GM21737 (cell line): ENCODE data around the gene PIGN.
A peak's percentile ranks its signal among the peaks of the same experiment; 100 is the strongest.
"Not testable (repeated sequence)": the region's sequence is repeated elsewhere in the genome, so short reads cannot be mapped to it uniquely, and the experiment has no call there.

Source experiments
- ATAC-seq: cut with Tn5 transposase; IDR thresholded peaks from one replicate; pipeline ENCODE4 v1.9.1; 2021; ENCODE audit warnings: mild to moderate bottlenecking, moderate library complexity; ENCODE audit not compliant: unreplicated experiment

PIGN gene

DNA sequence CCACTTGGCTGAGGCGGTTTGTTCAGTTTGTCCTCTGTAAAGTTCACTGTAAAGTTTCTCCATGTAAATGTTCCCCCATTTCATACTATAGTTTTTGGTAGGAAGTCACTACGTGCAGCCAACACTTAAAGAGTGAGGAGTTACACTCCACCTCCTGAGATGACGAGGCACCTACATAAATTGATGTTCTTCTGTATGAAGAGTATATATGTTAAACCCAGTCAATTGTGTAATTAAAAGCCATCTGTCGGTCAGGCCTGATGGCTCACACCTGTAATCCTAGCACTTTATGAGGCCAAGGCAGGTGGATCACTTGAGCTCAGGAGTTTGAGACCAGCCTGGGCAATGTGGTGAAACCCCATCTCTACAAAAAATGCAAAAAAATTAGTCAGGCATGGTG is 7.6 kb downstream of the PIGN start:
- ATAC-seq, result no peak

- no peak for ATAC-seq
Measured at GRCh38 chr18:62177271-62177670, 9.6 kb downstream of the PIGN start.

GRCh38 chr18:62175521-62175920 is 11.3 kb downstream of the PIGN start:
- ATAC-seq, result no peak

GRCh38 chr18:62172298-62172697 is 14.6 kb downstream of the PIGN start:
- ATAC-seq, result no peak

- ATAC-seq, result no peak
Measured at GRCh38 chr18:62170857-62171256, 16.0 kb downstream of the PIGN start.

- ATAC-seq, result not testable (repeated sequence)
Measured at GRCh38 chr18:62166524-62166923, 20.3 kb downstream of the PIGN start.

DNA sequence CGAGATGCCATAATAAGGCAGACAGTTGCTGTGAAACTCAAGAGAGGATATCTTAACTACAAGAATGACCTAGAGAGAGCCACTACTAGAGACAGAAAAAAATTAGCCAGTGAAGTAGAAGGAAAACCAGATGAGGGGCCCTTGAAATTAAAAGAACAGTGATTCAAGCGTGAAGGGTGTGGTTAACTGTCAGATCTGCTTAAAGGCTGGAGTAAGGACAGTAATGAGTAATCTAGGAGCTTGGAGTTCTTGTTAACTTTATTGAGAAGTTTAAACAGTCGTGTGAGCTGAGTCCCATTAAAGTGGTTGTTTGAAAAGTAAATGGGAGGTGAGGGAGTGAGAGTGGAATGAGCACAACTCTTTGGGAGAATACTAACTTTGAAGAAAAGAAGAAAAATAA is 21.3 kb downstream of the PIGN start:
- ATAC-seq, result no peak

- ATAC-seq, result no peak
Measured at GRCh38 chr18:62164855-62165487, 21.9 kb downstream of the PIGN start.

- no peak for ATAC-seq
Measured at GRCh38 chr18:62164310-62164709, 22.5 kb downstream of the PIGN start.

DNA sequence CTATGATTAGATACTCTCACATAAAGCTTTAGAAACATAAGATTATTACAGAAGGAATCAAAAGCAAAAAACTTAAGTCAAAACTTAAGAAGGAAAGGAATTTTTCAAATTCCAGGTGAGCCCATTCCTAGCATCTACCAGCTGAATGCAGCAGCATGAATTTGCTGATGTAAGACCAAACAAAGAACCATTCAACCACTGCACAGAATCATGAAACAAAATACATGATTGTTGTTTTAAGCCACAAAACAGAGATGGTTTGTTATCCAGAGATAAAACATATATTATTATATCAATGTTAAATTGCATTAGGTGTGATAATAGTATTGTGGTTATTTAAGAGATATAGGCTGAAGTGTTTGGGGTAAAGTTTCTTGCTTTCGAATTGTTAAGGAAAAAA is 29.0 kb downstream of the PIGN start:
- no peak for ATAC-seq

GRCh38 chr18:62152844-62153243 is 34.0 kb downstream of the PIGN start:
- ATAC-seq, result no peak

GRCh38 chr18:62151068-62151771 is 35.6 kb downstream of the PIGN start:
- no peak for ATAC-seq

DNA sequence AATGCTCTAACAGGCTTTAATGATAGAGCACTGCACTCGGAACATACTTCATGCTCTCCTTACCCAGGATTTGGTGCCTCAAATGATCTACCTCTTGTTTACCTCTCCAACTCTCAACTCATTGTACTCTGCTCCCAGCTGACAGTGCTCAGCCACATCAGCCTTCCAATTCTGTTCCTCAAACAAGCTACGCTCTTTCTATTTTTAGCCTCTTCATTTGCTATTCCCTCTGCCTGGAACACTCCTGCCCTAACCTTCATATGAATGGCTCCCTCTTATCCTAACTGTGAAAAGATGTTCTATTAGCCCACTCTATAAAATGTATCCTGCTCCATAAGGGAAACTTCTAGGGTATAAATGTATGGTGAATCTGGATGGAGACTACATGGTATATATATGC is 42.5 kb downstream of the PIGN start:
- no peak for ATAC-seq

DNA sequence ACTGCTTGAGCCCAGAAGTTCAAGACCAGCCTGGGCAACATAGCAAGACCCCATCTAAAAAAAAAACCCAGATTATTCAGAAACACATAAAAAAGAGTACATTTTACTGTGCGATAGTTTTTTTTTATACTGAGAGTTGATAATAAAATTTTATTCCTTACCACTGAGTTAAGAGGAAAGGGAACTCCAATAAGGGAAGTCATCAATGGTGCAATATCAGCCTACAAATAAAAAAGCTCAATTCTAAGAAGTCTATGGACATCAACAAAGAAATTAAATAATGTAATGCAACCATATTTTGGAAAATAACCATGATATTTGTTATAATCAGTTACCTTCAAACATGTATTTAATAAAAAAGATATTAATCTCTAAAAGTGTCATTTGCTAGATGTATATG is 46.6 kb downstream of the PIGN start:
- no peak for ATAC-seq

GRCh38 chr18:62138461-62139235 is 48.2 kb downstream of the PIGN start:
- no peak for ATAC-seq

DNA sequence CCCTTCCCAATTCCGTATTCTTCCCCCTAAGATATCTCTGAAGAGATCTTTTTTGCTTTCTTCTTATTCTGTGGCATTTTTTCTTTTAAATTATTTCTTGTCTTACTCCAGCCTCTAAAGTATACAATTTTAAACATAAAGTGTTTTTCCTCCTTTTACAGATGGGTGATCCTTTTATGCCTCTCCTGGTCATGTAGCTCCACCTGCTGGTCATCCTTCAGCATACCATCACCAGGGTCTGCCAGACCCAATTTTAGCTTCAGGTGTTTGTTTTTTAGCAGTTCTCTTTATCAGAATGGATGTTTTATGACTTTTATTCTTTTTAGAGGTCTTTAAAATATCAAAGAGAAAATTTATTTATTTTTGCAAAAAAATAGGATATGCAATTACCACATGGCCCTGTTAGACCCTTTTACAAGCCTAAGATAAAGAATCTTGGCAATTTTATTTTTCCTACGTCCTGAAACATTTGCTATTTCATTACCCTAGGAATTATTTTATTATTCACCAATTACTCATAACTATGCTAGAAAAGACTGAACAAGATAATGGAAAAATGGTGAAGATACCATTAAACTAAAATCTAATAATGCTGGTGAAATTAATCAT is 55.5 kb downstream of the PIGN start:
- ATAC-seq, result peak; percentile 71

DNA sequence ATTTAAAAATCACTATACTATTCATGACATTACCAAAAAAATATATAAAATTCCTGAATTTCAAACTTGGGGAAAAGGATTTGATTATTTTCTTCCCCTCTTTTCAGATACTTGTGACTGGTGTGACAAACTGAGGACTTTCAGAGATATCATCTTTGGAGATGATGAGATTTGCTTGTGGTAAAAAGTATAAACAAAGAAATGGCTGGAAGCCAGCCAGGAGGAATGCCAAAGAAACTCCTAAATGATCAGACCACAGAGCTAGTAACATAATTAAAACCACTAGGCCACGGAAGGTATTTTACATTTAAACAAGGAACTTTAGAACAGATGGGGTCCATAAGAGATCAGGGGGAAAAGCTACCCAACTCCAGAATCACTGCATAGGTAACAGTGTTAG is 58.7 kb downstream of the PIGN start:
- ATAC-seq, result no peak

- no peak for ATAC-seq
Measured at GRCh38 chr18:62126737-62127136, 60.1 kb downstream of the PIGN start.

GRCh38 chr18:62125702-62126101 is 61.2 kb downstream of the PIGN start:
- no peak for ATAC-seq

GRCh38 chr18:62122330-62122729 is 64.5 kb downstream of the PIGN start:
- no peak for ATAC-seq

DNA sequence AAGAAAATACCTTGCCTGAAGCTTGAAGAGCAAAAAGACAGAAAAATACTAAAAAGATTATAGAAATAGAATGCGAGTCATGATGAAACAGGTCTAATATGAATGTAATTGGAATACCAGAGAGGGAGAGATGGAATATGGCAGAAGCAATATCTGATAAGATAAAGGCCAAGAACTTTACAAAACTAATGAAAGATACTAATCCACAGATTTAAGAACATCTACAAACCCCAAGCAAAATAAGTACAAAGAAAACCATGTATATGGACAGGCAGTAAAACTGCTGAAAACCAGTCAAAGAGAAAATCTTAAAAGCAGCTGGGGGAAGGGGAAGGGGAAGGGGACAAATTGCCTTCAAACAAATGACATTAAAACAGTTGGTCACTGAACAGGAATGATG is 67.0 kb downstream of the PIGN start:
- ATAC-seq, result no peak

GRCh38 chr18:62118328-62118727 is 68.5 kb downstream of the PIGN start:
- ATAC-seq, result no peak
